Middle frontal gyrus (tissue), 1 donor: ENCODE data around the gene TTLL5.
"Not testable (repeated sequence)": the region's sequence is repeated elsewhere in the genome, so short reads cannot be mapped to it uniquely, and the experiment has no call there.

Experiments used
- DNase-seq: peaks from one replicate; pipeline ENCODE4 v3.0.0-alpha.2; 2015; ENCODE audit warnings: low spot score; ENCODE audit errors: extremely low spot score

The TTLL5 gene

DNA sequence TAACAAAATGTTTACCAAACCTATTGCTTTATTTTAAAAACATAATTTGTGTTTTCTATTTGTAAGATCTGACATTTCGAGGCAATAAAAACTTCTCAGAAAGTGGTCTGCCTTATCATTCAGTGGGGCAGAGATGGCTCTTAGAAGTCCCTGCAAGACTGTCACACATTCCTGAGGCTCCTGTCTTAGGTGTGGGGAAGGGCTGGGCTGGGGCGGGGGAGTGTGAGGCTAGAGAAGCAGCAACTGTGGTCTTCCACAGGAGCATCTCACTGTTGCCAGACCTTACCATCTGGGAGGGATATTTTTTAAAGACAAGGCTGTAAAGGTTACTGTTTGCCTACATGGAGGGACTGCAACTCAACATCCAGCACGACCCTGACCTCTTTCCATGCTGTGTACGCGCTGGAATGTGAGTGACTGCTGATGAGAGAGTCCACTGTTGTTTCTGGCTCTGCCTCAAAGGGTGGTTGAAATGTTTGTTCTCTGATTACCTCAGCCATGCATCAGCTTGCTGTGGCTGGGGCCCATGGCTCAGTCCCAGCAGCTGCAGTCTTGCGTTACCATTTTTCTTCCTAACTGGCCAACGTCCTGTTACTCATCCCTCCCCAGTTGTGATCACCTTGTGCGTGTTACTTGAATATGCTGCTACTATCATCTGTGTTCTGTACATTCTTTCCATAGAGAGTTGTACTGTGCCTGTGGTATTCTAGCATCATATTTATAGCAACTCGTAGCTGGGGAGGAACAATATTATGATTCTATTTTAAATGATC lies 12.8 kb upstream of the TTLL5 start:
- no peak for DNase-seq

- DNase-seq = no peak
Observed at GRCh38 chr14:75649337-75649736, 11.7 kb upstream of the TTLL5 start.

DNA sequence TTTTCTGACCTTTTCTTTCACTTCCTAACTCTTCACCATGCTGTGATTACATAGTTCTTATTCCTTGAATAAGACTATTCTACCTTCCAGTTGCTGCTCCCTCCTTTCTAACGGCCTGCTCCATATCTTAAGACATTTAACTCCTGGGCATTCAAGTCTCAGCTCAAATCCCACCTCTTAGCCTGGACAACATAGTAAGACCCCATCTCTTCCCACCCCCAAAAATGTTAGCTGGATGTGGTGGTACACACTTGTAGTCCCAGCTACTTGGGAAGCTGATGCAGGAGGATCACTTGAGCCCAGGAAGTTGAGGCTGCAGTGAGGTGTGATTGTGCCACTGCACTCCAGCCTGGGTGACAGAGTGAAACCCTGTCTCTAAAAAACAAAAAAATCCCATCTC lies 11.3 kb upstream of the TTLL5 start:
- DNase-seq = no peak

GRCh38 chr14:75650253-75651058 lies 10.6 kb upstream of the TTLL5 start:
- DNase-seq = no peak

GRCh38 chr14:75653563-75653962 lies 7.5 kb upstream of the TTLL5 start:
- no peak for DNase-seq

DNA sequence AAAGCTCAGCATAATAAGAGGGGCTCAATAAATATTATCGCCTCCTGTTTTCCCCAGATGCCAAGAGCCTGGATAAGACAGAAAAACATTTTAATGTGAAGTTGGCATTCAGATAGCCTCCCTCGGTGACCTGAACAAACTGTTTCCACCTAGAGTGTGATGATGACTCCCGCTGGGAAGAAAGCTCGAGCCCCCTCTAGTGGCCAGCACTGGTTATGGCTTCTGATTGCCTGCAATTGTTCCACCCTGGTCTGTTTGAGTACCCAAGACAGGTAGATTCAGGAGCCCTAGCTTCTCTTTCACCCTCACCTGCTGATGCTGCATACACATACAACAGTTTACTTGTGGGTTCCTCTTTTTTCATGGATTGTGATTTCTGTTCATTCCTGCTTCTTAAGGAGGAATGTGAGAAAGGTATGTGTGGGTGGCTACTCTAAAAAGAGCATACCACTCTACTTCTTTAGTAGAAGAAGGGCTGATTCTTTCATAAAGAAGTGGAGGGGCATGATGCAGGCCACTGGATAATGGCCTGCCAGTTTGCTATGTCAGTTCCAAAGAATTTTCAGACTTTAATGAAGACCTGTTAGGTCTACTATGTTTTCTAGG lies 6.8 kb upstream of the TTLL5 start:
- no peak for DNase-seq

- DNase-seq = no peak
Observed at GRCh38 chr14:75655235-75655634, 5.8 kb upstream of the TTLL5 start.

DNA sequence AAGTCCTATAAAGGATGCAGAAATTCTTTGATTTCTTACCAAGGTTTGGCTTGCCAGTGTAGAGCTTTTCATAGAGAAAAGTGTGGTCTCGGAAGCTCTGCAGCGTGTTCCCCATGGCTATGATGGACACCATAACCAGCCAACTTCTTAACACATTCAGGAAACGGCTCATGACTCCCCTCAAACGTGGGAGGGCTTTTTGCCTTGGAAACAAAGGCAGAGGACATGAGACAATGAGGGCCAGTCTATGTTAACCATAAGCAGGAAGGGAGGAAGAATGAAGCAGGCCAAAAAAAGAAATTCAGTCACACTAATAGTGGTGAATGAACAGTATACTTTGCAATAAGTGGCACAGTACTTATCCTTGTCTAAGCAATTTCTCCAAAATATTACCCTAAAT lies 3.7 kb upstream of the TTLL5 start:
- no peak for DNase-seq

DNA sequence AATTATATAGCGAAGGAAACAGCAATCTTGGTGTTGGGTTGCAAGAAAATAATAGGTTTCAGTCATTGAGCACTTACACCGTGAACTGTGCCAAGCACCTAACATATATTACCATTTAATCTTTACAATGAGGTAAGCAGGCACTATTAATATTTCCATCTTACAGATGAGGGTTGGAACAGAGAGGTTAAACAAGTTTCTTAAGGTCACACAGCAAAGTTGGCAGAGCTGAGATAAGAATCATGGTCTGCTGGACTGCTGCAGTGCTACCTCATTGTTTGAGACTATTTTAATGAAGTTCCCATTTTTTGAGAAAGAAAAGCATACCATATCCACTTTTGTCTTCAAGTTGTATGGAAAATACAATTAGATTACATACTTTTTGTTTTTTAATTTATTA lies 2.1 kb upstream of the TTLL5 start:
- DNase-seq = no peak

GRCh38 chr14:75660238-75660629 lies 812 bp upstream of the TTLL5 start:
- DNase-seq = no peak

DNA sequence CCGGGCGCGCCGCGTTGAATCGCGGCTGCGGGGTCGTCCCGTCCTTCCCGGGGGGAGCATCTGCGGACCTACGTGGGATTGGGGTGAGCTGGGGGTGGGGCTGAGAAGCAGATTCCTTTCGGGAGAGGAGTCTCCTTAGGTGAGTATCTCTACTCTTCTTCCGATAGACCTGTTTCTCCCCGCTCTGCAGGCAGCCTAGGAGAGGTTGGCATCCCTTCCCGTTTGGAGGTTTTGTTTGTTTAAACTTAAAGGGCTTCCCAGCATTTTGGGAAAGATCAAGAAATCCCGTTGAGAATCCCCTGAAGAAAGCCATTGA lies 411 bp downstream of the TTLL5 start:
- DNase-seq = no peak

GRCh38 chr14:75662966-75663365 lies 1.9 kb downstream of the TTLL5 start:
- DNase-seq = no peak

DNA sequence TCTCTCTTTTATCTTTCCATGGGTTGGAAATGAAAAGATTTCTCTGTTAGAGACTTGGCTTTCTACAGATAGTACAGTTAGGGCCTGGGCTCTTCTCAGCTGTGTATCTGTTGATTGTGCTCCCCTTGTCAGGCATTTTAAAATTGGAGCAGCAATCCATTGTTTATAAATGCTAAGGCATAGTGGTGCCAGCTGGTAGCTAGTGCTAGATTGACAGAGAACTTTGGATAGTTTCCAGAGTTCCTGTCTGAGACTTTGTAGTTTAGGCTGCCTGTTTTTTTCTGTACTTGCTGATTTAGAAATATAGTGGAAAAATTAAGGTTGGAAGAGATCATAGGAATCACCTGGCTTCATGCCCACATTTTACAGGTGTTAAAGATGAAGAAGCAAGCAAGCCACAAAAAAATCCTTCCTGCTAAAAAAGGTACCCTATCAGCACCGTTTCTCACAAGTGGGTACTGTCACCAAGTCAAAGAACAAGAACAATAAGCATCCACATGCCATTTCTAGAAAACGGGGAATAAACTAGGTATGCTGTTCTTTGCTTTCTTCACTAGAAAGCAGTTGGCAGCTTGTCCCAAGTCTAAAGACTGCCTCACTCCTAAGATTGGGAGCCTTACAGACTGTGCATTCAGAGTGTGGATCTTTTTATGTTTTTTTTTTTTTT lies 6.2 kb downstream of the TTLL5 start:
- DNase-seq = no peak

- no peak for DNase-seq
Observed at GRCh38 chr14:75672605-75673192, 11.7 kb downstream of the TTLL5 start.

DNA sequence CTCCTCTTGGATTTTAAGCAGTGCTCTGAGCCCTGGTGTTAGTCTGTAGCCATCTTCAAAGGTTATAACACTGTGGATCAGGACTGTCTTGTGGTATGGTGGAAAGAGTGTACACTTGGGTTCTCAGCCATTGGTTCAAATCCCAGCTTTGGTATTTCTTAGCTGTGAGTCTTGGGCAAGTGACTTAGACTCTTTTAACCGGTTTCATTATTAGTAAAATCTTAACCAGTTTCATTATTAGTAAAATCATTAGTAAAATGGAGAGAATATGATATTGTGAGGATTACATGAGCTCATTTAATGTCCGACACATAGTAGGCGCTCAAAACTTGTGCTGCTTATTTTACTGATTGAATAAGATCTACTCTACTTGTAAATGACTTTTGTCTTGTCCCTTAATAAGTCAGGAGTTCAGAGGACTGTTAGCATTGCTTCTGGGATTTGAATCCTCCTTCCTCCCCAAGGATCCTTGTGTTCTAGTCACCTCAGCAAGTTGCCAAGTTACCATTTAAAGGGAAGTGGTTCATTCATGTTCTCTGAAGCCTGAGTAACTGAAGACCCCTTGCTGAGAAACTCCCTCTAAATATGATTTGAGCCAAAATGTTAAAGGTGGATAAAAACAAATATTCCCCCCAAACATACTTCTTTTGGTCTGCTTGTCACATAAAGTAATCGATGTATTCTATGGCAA lies 12.4 kb downstream of the TTLL5 start:
- no peak for DNase-seq

- no peak for DNase-seq
Observed at GRCh38 chr14:75675265-75675960, 14.4 kb downstream of the TTLL5 start.

DNA sequence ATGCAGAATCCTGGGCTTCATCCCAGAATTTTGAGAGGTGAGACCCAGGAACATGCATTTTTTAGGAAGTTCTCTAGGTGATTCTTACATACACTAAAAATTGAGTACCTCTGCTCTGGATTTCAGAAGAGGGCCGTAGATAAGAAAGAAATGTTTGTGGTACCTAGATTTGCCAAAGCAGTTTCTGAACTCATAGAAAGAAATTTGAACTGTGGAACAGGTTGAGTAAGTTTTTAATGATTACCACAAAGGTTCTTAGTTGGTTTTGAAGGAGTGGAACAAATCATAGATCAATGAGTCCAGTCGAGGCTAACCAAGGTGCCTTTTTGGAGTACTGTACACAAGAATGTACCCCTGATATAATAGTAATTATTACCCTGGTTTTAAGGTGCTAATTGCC lies 24.9 kb downstream of the TTLL5 start:
- DNase-seq = no peak

DNA sequence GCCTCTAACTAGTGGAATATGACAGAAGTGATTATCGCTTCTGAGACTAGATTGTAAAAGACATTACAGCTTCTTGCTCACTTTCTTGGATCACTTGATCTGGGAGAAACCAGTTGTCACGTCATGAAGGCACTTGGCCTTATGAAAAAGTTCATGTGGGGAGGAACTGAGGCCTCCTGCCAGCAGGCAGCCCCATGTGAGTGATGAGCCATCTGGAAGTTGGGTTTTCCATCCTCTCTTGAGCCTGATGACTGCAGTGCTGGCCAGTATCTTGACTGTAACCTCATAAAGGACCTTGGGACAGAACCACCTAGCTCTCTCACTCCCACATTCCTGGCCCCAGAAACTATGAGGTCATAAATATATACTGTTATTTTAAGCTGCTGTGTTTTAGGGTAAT lies 28.0 kb downstream of the TTLL5 start:
- no peak for DNase-seq

- DNase-seq = no peak
Observed at GRCh38 chr14:75690010-75690409, 29.0 kb downstream of the TTLL5 start.

DNA sequence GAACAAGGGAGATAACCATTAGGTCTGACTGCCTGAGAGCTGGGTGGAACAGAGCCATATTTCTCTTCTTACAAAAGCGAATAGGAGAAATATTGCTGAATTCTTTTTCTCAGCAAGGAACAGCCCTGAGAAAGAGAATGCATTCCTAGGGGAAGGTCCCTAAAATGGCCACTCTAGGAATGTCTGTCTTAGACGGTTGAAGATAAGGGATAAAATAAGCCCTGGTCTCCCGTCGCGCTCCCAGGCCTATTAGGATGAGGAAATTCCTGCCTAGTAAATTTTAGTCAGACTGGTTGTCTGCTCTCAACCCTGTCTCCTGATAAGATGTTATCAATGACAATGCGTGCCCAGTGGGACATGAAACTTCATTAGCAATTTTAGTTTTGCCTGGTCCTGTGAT lies 34.0 kb downstream of the TTLL5 start:
- not testable (repeated sequence) for DNase-seq
